Astrocyte (in vitro differentiated cells and primary cell): Measurements from ENCODE around the gene EYA2. TPM values are rescaled to one million over a fixed set of nuclear protein-coding genes. Genes with fewer than 3 reads are reported as not detected.

Experiments used
- DNase-seq: peaks from one replicate; pipeline ENCODE4 v3.0.0-alpha.2; 2010; ENCODE audit warnings: low read depth
- FAIRE-seq: peaks from 2 replicates; lab custom pipeline; 2011; peaks lifted over from hg19 to GRCh38; lab: Jason Lieb, UNC
- H2AFZ ChIP-seq: 2 replicates; pipeline ENCODE4 v1.6.0; 2012; ENCODE audit warnings: low read depth, low read length, inconsistent platforms
- H3K27ac ChIP-seq: 2 replicates; pipeline ENCODE4 v1.5.1; 2011; ENCODE audit warnings: low read depth, low read length, inconsistent platforms
- H3K27me3 ChIP-seq: 2 replicates; pipeline ENCODE4 v1.6.0; 2011; ENCODE audit warnings: low read length, inconsistent platforms; ENCODE audit not compliant: insufficient read depth
- H3K36me3 ChIP-seq: 2 replicates; pipeline ENCODE4 v1.5.1; 2011; ENCODE audit warnings: low read length, inconsistent platforms; ENCODE audit not compliant: insufficient read depth
- H3K4me1 ChIP-seq: 2 replicates; pipeline ENCODE4 v1.5.1; 2011; ENCODE audit warnings: low read length, inconsistent platforms; ENCODE audit not compliant: insufficient read depth
- H3K4me2 ChIP-seq: 2 replicates; pipeline ENCODE4 v1.6.0; 2012; ENCODE audit warnings: low read length, inconsistent platforms
- H3K4me3 ChIP-seq: 2 replicates; pipeline ENCODE4 v1.5.1; 2011; ENCODE audit warnings: low read depth, mild to moderate bottlenecking, low read length, inconsistent platforms; ENCODE audit not compliant: insufficient read depth
- H3K79me2 ChIP-seq: 2 replicates; pipeline ENCODE4 v1.6.0; 2012; ENCODE audit warnings: mild to moderate bottlenecking, low read length, inconsistent platforms; ENCODE audit not compliant: insufficient read depth
- H3K9ac ChIP-seq: 2 replicates; pipeline ENCODE4 v1.6.0; 2012; ENCODE audit warnings: mild to moderate bottlenecking, low read length, inconsistent platforms
- H3K9me3 ChIP-seq: 2 replicates; pipeline ENCODE4 v1.5.1; 2012; ENCODE audit warnings: low read depth, mild to moderate bottlenecking, low read length, inconsistent platforms; ENCODE audit not compliant: insufficient read depth
- H4K20me1 ChIP-seq: 2 replicates; pipeline ENCODE4 v1.6.0; 2012; ENCODE audit warnings: low read length, inconsistent platforms; ENCODE audit not compliant: insufficient read depth
- H3K27ac Mint-ChIP-seq: one replicate; pipeline ENCODE4 v1.8.0; 2021; ENCODE audit warnings: mild to moderate bottlenecking, mixed read lengths; ENCODE audit not compliant: unreplicated experiment
- H3K27me3 Mint-ChIP-seq: one replicate; pipeline ENCODE4 v1.8.0; 2021; ENCODE audit warnings: low read depth, mixed read lengths; ENCODE audit not compliant: unreplicated experiment
- H3K36me3 Mint-ChIP-seq: one replicate; pipeline ENCODE4 v1.8.0; 2021; ENCODE audit warnings: low read depth, mixed read lengths; ENCODE audit not compliant: unreplicated experiment
- H3K4me1 Mint-ChIP-seq: one replicate; pipeline ENCODE4 v1.8.0; 2021; ENCODE audit warnings: low read depth, mixed read lengths; ENCODE audit not compliant: unreplicated experiment
- H3K4me3 Mint-ChIP-seq: one replicate; pipeline ENCODE4 v1.8.0; 2021; ENCODE audit warnings: mild to moderate bottlenecking, moderate library complexity, mixed read lengths; ENCODE audit not compliant: unreplicated experiment
- H3K9me3 Mint-ChIP-seq: one replicate; pipeline ENCODE4 v1.8.0; 2021; ENCODE audit warnings: mild to moderate bottlenecking, mixed read lengths; ENCODE audit not compliant: unreplicated experiment
- EZH2 ChIP-seq: IDR thresholded peaks from 2 replicates; pipeline ENCODE4 v1.6.1; 2012; ENCODE audit warnings: mild to moderate bottlenecking, low read length, inconsistent platforms; ENCODE audit not compliant: insufficient read depth
- total RNA-seq: library from RNA; stranded (reverse); gene quantifications from 2 replicates; pipeline ENCODE4 v1.2.1, GENCODE V29; 2021
- TF ChIP-seq, protein P1 (sequence below): IDR thresholded peaks from 2 replicates; pipeline ENCODE4 v1.5.1; 2011; ENCODE audit warnings: low read depth, mild to moderate bottlenecking, inconsistent platforms, low read length, moderate library complexity; ENCODE audit not compliant: insufficient read depth

The EYA2 gene
- total RNA-seq, 1 donor from 2014 or later = 1.5 TPM

DNA sequence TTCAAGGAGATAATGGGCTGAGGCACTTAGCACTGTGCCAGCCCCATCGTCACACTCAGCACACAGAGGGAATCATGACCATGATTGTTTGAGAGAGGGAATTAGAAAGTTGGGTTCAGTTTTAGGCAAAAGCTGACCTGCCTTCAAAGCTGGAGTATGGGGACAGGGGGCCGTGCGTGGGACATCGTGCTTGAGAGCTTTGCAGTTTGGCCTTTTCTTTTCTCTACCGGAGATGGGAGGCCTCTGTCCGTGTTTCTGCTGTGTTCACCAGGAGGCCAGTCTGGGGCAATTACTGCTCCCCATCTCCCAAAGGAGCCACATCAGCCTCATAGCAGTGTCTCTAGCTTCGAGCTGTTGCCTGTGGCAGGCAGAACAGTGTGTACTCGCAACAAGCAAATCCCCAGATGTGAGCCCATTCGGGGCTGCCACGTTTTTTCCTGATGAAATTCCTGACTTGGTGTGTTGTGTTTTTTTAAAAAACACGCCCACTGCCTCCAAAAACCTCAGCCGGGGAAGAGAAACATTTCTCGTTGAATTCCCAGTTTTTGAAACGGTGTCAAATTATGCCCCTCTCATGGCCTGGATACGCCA is 20.2 kb downstream of the EYA2 start:
- FAIRE-seq (no peak), DNase-seq (no peak)
- Histone ChIP-seq H3K79me2 (no peaks in the 10 kb centered on the region), H3K9me3 (no peaks in the 10 kb centered on the region), H3K27me3 (peaks cover 8% of the 10 kb centered on the region), H4K20me1 (no peaks in the 10 kb centered on the region), H3K4me3 (no peak overlapping the region), H3K4me1 (peaks cover 5% of the 10 kb centered on the region), H3K9ac (no peak overlapping the region), H3K4me2 (no peak overlapping the region), H2AFZ (no peak overlapping the region), H3K27ac (no peak overlapping the region), H3K36me3 (no peaks in the 10 kb centered on the region)
- H3K4me1 Mint-ChIP-seq = peaks cover 4% of the 10 kb centered on the region
- H3K27ac Mint-ChIP-seq = no peak overlapping the region
- peaks cover 38% of the 10 kb centered on the region for H3K27me3 Mint-ChIP-seq
- H3K36me3 Mint-ChIP-seq = no peaks in the 10 kb centered on the region
- TF ChIP-seq EZH2 = no peak
- TF ChIP-seq, protein P1, sequence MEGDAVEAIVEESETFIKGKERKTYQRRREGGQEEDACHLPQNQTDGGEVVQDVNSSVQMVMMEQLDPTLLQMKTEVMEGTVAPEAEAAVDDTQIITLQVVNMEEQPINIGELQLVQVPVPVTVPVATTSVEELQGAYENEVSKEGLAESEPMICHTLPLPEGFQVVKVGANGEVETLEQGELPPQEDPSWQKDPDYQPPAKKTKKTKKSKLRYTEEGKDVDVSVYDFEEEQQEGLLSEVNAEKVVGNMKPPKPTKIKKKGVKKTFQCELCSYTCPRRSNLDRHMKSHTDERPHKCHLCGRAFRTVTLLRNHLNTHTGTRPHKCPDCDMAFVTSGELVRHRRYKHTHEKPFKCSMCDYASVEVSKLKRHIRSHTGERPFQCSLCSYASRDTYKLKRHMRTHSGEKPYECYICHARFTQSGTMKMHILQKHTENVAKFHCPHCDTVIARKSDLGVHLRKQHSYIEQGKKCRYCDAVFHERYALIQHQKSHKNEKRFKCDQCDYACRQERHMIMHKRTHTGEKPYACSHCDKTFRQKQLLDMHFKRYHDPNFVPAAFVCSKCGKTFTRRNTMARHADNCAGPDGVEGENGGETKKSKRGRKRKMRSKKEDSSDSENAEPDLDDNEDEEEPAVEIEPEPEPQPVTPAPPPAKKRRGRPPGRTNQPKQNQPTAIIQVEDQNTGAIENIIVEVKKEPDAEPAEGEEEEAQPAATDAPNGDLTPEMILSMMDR = no peak
- H3K4me3 Mint-ChIP-seq = no peak overlapping the region
- peaks cover 13% of the 10 kb centered on the region for H3K9me3 Mint-ChIP-seq

DNA sequence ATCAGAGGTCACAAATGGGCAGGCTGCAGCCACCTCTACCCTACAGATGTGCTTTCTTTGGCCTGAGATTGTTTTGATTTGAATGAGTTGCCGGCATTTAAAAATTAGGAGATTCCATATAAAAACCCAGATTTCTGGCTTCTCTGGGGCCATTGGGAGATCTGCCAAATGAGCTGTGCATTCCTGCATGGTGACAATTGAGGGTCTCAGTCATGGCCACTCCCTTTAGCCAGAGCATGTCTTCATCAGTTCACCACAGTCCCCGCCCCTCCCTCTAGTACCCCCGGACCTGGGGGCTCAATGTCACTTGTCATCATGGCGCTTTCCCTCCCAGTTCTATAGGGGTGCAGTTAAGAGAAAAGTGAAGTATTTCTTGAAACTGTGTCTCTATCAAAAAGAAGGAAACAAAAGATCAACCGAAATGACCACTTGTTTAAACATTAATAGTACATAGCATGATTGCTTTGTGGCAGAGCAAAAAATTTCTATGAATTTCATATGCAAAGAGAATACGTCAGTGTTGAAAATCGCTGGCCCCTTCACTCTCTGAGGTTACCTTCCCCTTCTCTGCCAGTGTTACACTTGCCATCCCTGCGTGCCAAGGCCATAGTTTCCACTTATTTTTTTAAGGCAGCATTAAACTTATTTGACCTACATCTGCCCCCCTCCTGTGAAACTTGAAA is 21.1 kb downstream of the EYA2 start:
- no peak overlapping the region for H3K27ac Mint-ChIP-seq
- Histone ChIP-seq H3K9me3 (no peaks in the 10 kb centered on the region), H3K4me1 (peaks cover 5% of the 10 kb centered on the region), H3K36me3 (no peaks in the 10 kb centered on the region), H2AFZ (no peak overlapping the region), H3K4me3 (no peak overlapping the region), H3K4me2 (no peak overlapping the region), H3K79me2 (no peaks in the 10 kb centered on the region), H3K27ac (no peak overlapping the region), H4K20me1 (no peaks in the 10 kb centered on the region), H3K27me3 (peaks cover 5% of the 10 kb centered on the region), H3K9ac (no peak overlapping the region)
- TF ChIP-seq EZH2 = no peak
- TF ChIP-seq, protein P1 = no peak
- H3K27me3 Mint-ChIP-seq = peaks cover 30% of the 10 kb centered on the region
- FAIRE-seq (no peak), DNase-seq (no peak)
- H3K36me3 Mint-ChIP-seq = no peaks in the 10 kb centered on the region
- peaks cover 4% of the 10 kb centered on the region for H3K4me1 Mint-ChIP-seq
- no peak overlapping the region for H3K4me3 Mint-ChIP-seq
- H3K9me3 Mint-ChIP-seq = peaks cover 13% of the 10 kb centered on the region

DNA sequence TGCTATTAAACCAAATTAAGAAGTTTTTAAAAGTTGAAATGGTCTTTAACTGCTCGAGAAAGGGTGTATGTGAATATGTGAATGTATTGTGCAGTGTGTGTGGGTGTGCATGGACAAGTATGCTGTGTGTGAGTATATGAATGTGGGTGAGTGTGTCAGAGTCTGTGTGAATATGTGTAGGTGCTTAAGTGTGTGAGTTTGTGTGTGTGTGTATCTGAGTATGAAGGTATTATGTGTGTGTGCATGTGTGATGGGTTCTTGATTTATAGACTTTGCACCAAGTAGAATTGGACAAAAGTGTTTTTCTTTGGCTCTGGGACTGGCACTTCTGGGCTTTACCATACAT is 21.6 kb downstream of the EYA2 start:
- Mint-ChIP-seq H3K4me3 (no peak overlapping the region), H3K9me3 (peaks cover 13% of the 10 kb centered on the region), H3K36me3 (no peaks in the 10 kb centered on the region), H3K4me1 (peaks cover 4% of the 10 kb centered on the region), H3K27me3 (peaks cover 28% of the 10 kb centered on the region), H3K27ac (no peak overlapping the region)
- Histone ChIP-seq H2AFZ (no peak overlapping the region), H3K9me3 (no peaks in the 10 kb centered on the region), H3K4me2 (no peak overlapping the region), H3K79me2 (no peaks in the 10 kb centered on the region), H4K20me1 (no peaks in the 10 kb centered on the region), H3K4me3 (no peak overlapping the region), H3K36me3 (no peaks in the 10 kb centered on the region), H3K27me3 (peaks cover 5% of the 10 kb centered on the region), H3K4me1 (peaks cover 5% of the 10 kb centered on the region), H3K9ac (no peak overlapping the region), H3K27ac (no peak overlapping the region)
- DNase-seq (no peak), FAIRE-seq (no peak)
- TF ChIP-seq, protein P1 = no peak
- TF ChIP-seq EZH2 = no peak
